Stimulated activated naive CD4-positive, alpha-beta T cell treated with Interleukin-2 at 50 U/mL for 16 hours (primary cell): ENCODE measurements around the gene FHIT.

ENCODE experiments used
- DNase-seq: peaks from one replicate; lab custom pipeline; 2025; lab: John Stamatoyannopoulos, UW

FHIT gene

DNA sequence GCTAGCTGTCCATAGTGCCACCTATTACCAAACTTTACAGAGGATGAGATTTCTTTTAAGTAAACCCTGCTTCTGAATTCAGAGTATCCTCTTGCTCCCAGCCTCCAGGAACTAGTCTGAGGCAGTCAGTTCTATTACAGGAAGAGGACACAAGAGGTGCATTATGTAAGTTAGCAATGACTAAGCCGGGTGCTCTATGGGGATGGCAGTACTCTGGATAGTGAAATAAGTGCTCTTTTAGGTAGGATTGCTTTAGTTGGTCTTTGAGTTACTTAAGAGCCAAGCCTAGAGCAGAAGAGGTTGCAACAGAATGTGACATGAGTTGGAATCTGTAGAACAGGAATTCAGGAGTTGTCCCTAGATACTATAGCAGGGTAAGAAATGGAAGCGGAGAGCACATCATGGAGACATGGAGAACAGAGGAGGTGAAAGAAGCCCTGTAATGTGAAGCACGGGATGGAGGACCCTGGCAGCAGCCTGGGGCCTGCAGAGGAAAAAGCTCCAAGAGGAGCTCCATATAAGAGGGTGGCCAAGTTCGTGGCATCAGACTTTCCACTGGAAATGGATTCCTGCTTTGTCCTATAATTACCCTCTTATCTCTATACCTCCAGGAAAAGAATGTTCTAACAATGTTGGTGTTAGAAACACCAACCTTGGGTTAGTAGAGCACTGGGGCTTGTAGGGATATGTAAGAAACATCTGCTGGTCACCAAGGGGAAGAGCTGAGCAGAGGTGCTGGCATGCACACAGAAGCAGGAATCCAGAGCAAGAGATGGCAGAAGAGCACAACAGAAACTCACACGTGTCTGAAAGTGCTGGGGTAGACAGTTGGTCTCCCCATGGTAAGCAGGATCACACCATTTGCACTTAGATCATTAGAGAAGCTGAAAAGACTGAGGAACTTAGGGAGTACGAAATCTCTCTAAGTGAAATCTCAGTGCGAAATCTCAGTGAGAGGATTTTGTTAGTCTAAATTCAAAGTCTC, 851.1 kb downstream of the FHIT start:
- DNase-seq: no peak

DNA sequence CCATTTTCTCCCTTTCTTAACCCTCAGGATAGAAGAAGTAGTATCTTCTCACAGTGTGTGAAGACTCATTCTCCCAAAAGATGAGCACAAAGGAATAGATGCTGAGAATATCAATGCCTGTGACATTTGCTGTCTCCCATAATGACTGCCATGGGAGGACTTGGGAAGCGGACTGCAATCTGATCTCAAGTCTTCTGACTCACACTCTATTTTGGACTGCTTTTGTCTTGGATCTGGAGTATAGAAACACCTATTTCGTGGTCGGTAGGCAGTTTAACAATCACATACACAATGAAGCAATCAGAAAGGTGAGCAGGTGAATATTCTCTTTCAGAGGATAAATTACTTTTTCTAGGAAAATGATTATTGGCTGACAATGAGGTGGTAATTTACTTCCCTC, 852.0 kb downstream of the FHIT start:
- DNase-seq: no peak

DNA sequence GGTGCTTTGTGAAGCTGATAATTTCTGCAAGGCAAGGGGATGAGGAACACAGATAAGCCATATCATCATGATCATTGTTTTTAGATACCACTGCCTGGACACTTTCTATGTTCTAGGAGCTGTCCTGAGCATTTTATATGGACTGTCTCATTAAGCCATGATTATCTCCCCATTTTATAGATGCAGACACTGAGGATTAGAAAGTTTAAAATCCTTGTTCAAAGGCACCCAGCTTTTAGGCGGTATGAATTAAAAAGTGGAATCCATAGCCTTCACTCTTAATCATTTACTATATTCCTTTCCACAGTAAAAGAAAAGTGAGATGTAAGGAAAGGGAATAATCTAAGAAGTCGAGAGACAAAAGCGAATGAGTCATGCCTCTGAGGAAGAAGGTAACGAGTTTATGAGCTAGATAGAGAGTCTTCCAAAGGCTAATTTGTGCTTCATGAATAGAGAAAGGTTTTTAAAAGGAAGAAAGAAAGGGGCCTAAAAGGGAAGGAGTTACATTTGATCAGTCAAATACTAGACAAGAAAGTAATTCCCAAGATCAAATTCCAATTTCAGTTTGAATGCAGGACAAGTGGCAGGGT, 856.0 kb downstream of the FHIT start:
- DNase-seq: no peak

DNA sequence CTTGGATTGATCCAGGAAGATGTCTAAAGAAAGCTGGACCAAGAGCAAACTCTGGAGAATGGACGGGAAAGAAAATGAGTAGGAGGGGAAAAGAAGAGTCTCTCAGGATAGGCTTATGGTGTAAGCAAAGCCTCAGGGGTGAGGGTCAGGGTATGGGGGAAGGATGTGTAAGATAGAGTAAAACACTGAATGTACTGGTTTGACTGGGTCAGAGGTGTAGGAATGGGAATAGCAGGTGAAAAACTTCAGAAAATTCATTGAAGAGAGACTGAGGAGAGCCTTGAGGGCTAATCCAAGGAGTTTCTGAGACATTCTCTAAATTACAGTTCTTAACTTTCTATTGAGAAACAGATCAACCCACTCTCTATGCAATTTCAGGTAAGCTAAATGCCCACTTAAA, 857.3 kb downstream of the FHIT start:
- no peak for DNase-seq

DNA sequence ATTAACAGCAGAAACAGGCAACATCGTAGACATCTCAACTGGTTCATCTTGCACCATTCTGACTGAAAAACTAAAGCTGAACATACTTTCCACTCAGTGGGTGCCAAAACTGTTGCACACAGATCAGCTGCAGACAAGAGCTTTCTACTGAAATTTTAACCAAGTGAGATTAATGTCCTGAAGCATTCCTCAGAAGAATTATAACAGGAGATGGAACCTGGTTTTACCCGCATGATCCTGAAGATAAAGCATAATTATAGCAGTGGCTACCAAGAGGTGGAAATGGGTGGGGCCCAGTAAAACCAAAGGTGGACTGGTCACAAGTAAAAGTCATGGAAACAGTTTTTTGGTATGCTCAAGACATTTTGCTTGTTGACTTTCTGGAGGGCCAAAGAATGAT, 858.8 kb downstream of the FHIT start:
- DNase-seq: no peak

DNA sequence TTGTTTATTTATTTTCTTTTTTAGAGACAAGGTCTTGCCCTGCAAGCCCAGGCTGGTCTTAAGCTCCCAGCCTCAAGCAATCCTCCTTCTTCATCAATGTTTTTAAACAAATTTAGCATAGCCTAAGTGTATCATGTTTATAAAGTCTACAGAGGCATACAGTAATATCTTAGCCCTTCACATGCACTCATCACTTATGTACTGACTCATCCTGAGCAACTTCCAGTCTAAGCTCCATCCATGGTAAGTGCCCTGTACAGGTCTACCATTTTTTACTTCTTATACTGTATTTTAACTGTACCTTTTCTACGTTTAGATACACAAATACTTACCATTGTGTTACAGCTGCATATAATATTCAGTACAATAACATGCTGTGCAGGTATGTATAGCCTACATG, 860.0 kb downstream of the FHIT start:
- DNase-seq: no peak

DNA sequence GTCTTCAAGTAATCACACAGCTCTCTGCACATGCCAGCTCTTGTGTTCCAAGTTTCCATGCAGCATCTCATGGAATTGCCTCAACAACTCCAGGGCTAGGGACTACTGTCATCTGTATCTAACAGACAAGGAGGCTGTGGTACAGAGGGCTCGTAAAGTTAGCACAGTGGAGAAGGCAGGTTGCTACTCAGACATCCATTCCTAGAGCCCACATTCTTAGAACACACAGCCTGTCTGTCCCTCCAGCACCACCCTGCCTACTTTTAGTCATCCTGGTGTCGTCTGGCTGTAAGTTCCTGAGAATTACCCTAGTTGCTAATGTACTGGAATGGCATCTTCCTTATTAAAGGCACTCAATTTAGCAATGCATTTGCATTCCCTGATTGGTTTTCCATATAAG, 862.5 kb downstream of the FHIT start:
- no peak for DNase-seq

DNA sequence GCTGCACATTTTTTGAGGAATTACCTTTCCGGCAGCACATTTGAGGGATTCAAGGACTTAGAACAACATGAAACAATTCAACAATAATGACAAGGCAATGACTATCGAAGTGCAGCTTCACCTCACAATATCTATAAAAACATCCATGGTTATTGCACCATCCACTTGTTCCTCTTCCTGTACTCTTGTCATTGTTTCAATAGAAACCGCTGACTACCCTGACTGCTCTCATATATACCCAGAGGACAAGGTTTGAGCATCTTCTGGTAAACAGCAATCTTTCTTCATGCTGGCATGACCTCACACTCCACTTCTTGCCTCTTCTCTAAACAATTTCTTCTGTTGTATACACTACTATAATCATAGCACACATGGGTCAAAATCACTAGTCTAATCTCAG, 864.9 kb downstream of the FHIT start:
- no peak for DNase-seq

DNA sequence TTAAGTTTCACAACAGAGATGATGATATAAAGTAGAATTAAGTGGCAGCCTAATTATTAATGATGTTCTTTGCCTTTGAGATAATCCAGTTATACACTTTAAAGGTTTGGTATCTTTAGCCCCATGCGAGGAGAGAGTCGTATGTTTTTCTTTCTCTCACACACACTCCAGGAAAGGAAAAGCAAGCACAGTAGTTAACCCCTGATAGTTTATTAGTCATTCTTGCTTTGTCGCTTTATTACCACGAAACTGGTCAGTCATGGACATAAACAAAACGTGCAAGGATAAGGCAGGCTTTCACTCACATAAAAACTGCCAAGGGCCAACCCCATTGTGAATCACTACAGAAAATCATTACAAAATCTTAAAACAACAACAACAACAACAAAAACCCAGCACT, 866.9 kb downstream of the FHIT start:
- no peak for DNase-seq

DNA sequence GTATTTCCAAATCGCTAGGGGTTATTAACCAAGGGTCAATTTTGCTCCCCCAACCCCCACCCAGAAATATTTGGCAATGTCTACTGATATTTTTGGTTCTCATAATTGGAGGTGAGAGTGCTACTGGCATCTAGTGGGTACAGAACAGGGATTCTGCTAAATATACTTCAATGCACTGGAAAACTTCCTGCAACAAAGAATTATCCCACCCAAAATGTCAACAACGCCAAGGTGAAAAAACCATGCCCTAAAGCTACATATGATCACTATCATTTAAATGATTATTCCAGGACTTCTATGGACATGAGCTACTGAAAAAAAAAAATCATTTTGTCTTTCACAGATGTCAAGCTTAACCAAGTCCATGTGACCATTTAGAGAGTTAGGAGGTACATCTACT, 867.9 kb downstream of the FHIT start:
- DNase-seq: no peak

DNA sequence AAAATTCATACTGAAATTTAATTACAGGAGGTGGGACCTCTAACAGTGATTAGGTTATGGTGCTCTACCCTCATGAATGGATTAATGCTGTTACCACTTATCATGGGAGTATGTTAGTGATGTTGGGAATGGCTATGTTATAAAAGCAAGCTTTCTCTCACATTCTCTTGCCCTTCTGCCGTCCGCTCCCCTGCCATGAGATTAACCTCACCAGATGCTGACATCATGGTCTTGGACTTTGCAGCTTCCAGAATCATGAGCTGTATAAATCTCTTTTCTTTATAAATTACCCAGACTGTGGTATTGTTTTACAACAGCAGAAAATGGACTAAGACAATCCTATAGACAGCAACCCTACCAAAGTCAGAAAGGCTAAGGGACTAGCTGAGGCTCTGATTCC, 884.8 kb downstream of the FHIT start:
- no peak for DNase-seq

DNA sequence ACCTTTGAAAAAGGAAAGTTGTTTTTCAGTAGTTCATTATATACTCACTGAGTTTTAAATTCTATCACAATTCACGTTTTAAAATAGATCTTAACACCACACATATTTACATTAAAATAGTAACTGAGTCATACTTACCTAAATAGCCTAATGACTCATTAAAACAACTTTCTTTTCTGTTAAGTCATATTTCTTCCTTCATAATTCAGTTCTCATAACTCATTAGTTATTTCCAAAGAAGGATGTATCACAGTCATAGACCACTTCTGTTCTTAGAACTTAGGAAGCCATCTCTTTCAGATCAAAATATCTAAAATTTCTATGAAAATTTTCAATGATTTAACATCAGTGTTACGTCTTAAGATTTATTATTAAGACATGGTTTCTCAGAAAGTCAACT, 885.9 kb downstream of the FHIT start:
- DNase-seq: no peak

DNA sequence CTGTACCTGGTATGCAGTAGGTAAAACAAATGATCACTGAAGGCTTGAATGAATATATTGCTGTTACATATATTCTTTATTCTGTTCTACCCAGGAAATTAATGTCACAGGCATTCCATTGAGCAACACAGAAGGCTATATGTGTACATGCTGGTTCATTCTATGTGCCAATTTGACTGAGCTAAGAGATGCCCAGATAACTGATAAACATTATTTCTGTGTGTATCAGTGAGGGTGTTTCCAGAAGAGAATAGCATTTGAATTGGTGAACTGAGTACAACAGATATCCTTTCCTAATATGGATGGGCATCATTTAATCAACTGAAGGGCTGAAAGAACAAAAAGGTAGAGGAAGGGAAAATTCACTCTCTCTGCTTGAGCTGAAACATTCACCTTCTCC, 886.8 kb downstream of the FHIT start:
- DNase-seq: no peak

DNA sequence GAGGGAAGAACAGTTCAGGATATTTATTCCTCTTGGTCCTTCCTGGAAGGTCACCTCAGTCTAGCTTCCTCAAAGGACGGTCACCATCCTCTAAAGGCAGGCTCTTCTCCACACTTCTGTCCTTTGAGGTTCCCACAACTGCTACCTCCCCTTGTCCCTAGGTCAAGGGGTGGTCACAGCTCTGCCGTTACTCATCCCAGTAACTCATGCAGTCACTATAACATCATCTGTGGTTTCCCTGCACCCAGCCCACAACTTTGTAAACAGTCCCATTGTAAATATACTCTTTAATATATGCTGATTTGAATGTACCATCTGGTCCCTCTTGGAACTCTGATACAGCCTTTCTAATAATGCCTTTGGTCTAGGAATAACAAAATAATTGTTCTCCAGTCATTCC, 887.4 kb downstream of the FHIT start:
- DNase-seq: no peak

DNA sequence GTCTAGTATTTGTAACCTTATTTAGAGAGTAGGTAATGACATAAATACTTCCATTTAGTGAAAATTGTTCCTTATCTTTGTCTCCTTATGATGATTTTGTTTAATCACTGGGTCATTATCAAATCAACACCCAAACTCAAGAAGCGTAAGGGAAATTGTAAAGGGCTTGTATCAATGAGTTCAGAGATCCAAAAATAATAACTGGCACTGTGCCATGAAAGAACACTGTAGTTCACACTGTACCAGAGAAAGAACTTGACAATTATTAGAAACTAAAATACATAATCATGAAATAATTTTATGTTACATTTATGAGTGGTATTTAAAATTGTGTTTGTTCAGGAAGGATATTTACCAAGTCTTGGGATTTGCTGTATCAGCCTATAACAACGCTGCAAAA, 895.4 kb downstream of the FHIT start:
- no peak for DNase-seq

DNA sequence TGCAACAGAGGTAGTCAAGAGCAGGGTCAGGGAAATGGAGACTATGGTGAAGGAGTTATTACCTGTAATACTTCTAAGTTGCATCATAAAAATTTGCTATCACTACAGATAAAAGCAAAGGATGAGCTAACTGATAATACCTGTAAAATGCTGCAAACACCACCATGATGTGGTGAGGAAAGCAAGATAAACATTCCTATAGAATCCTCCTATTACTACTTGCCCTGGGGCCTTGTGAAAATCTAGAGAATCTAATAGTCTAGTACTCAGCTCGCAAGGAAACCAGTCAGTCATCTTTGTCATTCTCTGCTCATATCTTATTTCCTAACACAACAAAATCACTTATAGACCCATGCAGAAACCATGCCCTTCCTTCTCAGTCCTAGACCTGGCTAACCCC, 899.8 kb downstream of the FHIT start:
- DNase-seq: no peak

DNA sequence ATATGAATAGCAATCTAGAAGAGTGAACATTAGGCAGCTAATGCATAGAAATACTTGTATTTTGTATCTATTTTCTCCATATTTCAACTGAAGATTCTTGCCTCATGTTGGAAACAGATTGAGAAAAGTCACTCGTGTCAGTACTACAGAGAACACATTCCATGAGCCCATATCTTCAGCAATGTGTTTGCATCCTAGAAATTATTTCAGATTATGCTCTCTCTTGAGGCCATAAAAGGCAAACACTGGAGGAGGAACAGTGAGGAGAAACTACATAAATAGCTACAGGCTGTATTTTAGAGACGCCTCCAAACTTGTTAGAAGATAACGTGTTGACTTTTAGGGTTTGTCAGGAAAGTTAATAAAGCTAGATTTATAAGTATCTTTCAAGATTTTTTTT, 906.9 kb downstream of the FHIT start:
- no peak for DNase-seq

DNA sequence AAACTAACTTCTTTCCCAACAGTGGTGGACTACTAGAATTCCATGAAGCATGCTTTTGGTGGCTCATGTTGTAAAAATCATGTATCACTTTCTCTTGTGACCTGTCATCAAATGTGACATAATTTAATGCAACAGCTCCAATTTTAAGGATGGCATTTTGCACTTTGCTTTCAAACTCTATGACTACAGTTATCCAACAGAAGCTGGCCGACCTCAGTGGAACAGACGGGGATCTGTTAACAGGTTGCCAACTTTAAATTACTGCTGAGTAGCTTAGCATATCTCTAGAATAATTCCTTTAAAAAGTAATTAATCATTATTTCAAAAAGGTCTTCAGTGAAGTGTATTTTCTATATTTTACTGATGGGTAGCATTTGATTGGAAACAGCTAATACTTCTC, 907.4 kb downstream of the FHIT start:
- no peak for DNase-seq

DNA sequence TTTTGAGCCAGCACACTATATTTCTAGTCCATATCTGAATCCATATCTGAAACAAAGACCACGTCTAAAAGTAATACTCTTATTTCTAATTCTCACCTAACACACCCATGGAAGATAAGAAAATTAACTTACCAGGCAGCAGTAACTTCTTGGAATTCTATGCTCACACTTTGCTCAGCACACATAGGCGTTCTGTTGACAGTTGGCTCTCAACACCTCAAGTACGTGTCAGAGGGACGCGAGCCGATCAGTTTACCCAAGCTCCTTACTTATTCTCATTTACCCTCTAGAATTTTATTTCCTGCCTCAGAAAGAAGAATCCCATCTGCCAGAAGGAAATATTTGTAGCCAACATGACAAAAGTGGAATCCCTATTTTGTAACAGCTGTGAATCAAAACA, 911.9 kb downstream of the FHIT start:
- no peak for DNase-seq

DNA sequence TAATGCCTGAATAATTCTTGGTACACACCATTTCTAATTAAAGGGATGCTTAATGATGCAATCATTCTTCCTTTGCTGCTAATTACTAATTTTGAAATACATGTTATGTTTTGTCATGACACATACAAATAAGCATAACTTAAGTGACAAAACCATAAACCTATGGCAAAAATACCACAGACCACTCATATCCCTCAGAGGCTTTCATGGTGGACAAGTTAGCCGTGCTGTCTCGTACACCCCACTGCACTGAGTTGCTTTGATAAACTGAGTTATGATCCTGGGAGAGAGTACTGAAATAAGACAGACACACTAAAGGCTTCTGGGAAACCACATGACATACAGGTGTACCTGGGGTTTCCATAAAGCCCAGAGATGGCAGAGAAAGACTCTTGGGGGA, 913.8 kb downstream of the FHIT start:
- DNase-seq: no peak

DNA sequence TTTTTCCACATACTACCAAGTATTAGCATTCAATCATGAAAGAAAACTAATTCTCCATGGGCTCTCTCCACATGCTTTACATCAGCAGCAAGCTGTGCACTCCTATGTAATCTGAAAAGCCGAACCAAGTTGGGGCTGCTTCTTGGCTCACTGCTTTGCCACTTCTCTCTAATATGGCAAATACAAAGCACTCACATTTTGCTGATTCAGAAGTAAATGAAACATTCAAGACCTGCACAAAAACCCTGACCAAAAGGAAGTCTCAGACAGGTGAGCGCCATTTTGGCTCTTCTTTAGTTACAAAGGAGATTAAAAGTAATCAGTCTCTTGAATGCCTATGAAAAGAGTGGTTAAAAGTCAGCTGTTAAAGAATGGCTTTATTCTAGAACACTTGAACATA, 915.2 kb downstream of the FHIT start:
- DNase-seq: no peak

DNA sequence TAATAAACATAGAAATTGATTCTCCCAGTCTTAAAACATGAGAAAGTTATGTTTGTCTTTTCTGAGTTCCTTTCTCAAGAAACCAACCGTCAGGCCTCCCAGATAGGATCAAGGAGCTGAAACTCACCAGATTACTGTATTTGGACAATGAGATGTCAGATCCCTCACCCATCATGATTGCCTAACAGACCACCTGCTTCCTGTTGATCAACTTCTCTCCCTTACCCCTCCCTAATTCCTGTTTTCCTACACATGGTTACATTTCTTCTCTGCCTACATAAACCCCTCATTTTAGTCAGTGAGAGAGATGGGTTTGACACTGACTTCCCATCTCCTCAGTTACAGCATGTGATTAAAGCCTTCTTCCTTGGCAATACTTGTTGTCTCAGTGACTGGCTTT, 917.5 kb downstream of the FHIT start:
- DNase-seq: no peak

DNA sequence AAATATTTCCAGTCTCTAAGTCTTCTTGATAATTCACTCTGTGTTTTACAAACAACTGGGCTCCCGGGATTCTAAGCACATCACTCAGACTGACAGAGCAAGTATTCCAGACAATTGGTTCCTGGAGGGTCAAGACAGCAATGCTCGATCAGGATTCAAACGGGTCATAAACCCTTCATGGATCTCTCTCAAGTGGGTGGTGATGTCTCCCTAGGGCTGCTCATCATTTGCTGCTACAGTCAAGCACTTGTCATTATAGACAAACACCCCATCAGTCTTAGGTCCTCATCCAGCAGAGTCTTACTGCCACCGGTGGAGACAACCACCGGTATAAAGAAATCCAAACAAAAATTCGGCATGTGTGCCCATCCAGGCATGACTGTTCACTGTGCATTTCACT, 921.1 kb downstream of the FHIT start:
- DNase-seq: no peak
